Peyer's patch (tissue), 4 donors: Measurements from ENCODE around the gene ADGRD1.

Experiments
- CTCF ChIP-seq, 6 experiments: fragments of 450-650 bp in 4 of 6; fragments of 200-600 bp in 2 of 6; sonication (generic) in 1 of 6; IDR thresholded peaks; one replicate each; pipeline ENCODE4 v1.5.1; 2017 to 2019; ENCODE audit warnings: antibody characterized with exemption in 6 of 6, mild to moderate bottlenecking in 3 of 6, moderate library complexity in 1 of 6
- POLR2A ChIP-seq, 2 donors: fragments of 450-650 bp; IDR thresholded peaks; one replicate each; pipeline ENCODE4 v1.5.1; 2017; ENCODE audit warnings: antibody characterized with exemption in 2 of 2, mild to moderate bottlenecking in 2 of 2, moderate library complexity in 2 of 2

DNA sequence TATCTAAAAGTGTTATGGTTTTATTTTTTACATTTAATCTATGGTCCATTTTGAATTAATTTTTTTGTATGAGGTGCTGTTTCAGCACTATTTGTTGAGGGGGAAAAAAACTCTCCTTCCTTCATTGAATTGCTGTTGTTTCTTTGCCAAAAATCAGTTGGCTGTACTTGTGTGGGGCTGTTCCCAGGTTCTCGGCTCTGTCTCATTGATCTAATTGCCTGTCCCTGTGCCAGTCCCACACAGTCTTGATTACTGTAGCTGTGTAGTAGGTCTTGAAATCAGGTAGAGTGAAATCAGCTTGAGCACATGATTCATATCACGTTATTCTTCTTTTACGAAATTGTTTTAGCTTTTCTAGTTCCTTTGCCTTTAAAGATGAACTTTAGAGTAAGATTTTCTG lies 109.7 kb downstream of the ADGRD1 start:
- TF ChIP-seq CTCF (IDR thresholded peaks at IDR 0.05) (no peak), POLR2A (IDR thresholded peaks at IDR 0.05) (no peak)
